Gastrocnemius medialis (tissue), 4 donors: ENCODE measurements around the gene DEFB119. TPM values are rescaled to one million over a fixed set of nuclear protein-coding genes. Genes with fewer than 3 reads are reported as not detected.

ENCODE experiments used
- ATAC-seq, 2 donors: fragments of 150-250 bp; one replicate each; pipeline ENCODE4 v1.9.1; 2016
- DNase-seq, 2 donors: peaks; one replicate each; pipeline ENCODE4 v3.0.0-alpha.2; 2019
- H3K27ac ChIP-seq, 4 donors: fragments of 200-600 bp; sonication (generic); 1 replicate in 1 of 4; 2 replicates in 3 of 4; pipeline ENCODE4 v1.5.1; 2016 to 2018; ENCODE audit warnings: mild to moderate bottlenecking in 2 of 4, moderate library complexity in 1 of 4
- H3K27me3 ChIP-seq, 3 donors: fragments of 200-600 bp; sonication (generic) in 2 of 3; 1 replicate in 1 of 3; 2 replicates in 2 of 3; pipeline versions ENCODE4 v1.5.1 to v1.6.0; 2016 to 2019; ENCODE audit warnings: mild to moderate bottlenecking in 1 of 3, moderate library complexity in 1 of 3
- H3K36me3 ChIP-seq, 2 donors: fragments of 200-600 bp; sonication (generic) in 1 of 2; one replicate each; pipeline ENCODE4 v1.5.1; 2017 to 2018
- H3K4me1 ChIP-seq, 2 donors: fragments of 200-600 bp; sonication (generic) in 1 of 2; one replicate each; pipeline ENCODE4 v1.5.1; 2016 to 2017; ENCODE audit warnings: mild to moderate bottlenecking in 2 of 2
- H3K4me3 ChIP-seq, 4 donors: fragments of 200-600 bp; sonication (generic) in 3 of 4; 1 replicate in 1 of 4; 2 replicates in 3 of 4; pipeline ENCODE4 v1.5.1; 2016 to 2019; ENCODE audit warnings: mild to moderate bottlenecking in 2 of 4
- H3K9me3 ChIP-seq, 3 donors: fragments of 200-600 bp; sonication (generic) in 2 of 3; 1 replicate in 1 of 3; 2 replicates in 2 of 3; pipeline ENCODE4 v1.5.1; 2016 to 2019
- POLR2A ChIP-seq, 2 donors: fragments of 450-650 bp; IDR thresholded peaks; one replicate each; pipeline ENCODE4 v1.6.1; 2017; ENCODE audit warnings: antibody characterized with exemption in 2 of 2, mild to moderate bottlenecking in 2 of 2, moderate library complexity in 2 of 2
- in situ Hi-C, 4 donors: fragments of 200-750 bp; cut with MboI; loops; one replicate each; pipeline versions ENCODE4 v1.15.0 to v1.8.0; 2017; ENCODE audit warnings: low sequenced_read_pairs in 4 of 4
- intact Hi-C: fragments of 100-400 bp; cut with DNase I; formaldehyde crosslinking; loops from one replicate; pipeline ENCODE4 v1.15.1; 2023; ENCODE audit warnings: low total_unique reads
- total RNA-seq, 4 donors: library from RNA; depleted of rRNA; stranded (reverse); fragments of >200 nt; gene quantifications; one replicate each; pipeline versions ENCODE4 v1.1.0 to v1.2.3, GENCODE V29; 2016
- TF ChIP-seq, protein P1 (sequence below), 5 experiments: fragments of 450-650 bp in 3 of 5; fragments of 200-600 bp in 2 of 5; sonication (generic) in 2 of 5; IDR thresholded peaks in 4 of 5; conservative IDR thresholded peaks in 1 of 5; 1 replicate in 4 of 5; 2 replicates in 1 of 5; pipeline ENCODE4 v1.5.1; 2016 to 2019; ENCODE audit warnings: antibody characterized with exemption in 5 of 5, mild to moderate bottlenecking in 3 of 5, moderate library complexity in 3 of 5

The DEFB119 gene
- total RNA-seq, 4 donors from 2014 or later, result not detected

DNA sequence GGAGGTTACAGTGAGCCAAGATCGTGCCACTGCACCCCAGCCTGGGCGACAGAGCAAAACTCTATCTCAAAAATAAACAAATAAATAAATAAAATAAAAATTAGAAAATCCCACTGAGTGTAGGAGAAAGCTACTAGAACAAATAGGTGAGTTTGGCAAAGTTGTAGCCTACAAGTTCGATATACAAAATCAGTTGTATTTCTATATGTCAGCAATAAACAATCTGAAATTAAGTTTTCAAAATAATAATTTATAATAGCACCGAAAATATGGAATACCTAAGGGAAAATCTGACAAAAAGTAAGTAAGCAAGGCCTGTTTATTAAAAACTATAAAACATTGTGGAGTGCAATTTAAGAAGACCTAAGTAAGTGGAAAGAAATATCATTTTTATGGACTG lies 27.1 kb downstream of the DEFB119 start:
- no peak for TF ChIP-seq POLR2A (IDR thresholded peaks at IDR 0.05)
- TF ChIP-seq, protein P1, sequence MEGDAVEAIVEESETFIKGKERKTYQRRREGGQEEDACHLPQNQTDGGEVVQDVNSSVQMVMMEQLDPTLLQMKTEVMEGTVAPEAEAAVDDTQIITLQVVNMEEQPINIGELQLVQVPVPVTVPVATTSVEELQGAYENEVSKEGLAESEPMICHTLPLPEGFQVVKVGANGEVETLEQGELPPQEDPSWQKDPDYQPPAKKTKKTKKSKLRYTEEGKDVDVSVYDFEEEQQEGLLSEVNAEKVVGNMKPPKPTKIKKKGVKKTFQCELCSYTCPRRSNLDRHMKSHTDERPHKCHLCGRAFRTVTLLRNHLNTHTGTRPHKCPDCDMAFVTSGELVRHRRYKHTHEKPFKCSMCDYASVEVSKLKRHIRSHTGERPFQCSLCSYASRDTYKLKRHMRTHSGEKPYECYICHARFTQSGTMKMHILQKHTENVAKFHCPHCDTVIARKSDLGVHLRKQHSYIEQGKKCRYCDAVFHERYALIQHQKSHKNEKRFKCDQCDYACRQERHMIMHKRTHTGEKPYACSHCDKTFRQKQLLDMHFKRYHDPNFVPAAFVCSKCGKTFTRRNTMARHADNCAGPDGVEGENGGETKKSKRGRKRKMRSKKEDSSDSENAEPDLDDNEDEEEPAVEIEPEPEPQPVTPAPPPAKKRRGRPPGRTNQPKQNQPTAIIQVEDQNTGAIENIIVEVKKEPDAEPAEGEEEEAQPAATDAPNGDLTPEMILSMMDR (IDR thresholded peaks at IDR 0.05 in 4 of 5, conservative IDR thresholded peaks at IDR 0.05 in 1 of 5), result no peak
- Histone ChIP-seq H3K4me3 (no peak overlapping the region), H3K4me1 (no peaks in the 10 kb centered on the region), H3K9me3 (no peaks in the 10 kb centered on the region), H3K27me3 (no peaks in the 10 kb centered on the region), H3K36me3 (no peaks in the 10 kb centered on the region), H3K27ac (no peak overlapping the region)
- no peak for DNase-seq
- in situ Hi-C loops (no loop called here), intact Hi-C loops (no loop called here)
- no peak for ATAC-seq

DNA sequence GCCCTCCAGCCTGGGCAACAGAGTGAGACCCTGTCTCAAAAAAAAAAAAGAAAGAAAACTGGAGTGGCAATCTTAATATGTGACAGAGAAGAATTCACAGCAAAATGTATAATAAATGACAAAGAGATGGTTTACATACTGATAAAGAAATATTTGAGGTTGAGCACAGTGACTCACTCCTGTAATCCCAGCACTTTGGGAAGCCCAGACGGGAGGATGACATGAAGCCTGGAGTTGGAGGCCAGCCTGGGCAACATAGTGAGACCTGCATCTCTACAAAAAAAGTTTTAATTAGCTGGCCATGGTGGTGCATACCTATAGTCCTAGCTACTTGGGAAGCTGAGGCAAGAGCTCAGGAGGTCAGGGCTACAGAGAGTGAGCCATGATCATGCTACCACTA lies 34.4 kb downstream of the DEFB119 start:
- in situ Hi-C loops, result no loop called here
- Histone ChIP-seq H3K27ac (no peak overlapping the region), H3K4me3 (no peak overlapping the region), H3K4me1 (no peaks in the 10 kb centered on the region), H3K9me3 (no peaks in the 10 kb centered on the region), H3K27me3 (no peaks in the 10 kb centered on the region), H3K36me3 (no peaks in the 10 kb centered on the region)
- intact Hi-C loops, result no loop called here
- no peak for ATAC-seq
- DNase-seq, result no peak
- TF ChIP-seq, protein P1 (IDR thresholded peaks at IDR 0.05 in 4 of 5, conservative IDR thresholded peaks at IDR 0.05 in 1 of 5), result no peak
- no peak for TF ChIP-seq POLR2A (IDR thresholded peaks at IDR 0.05)

- DNase-seq (no peak), ATAC-seq (no peak)
- H3K9me3 ChIP-seq, result no peaks in the 10 kb centered on the region
- no peaks in the 10 kb centered on the region for H3K36me3 ChIP-seq
- in situ Hi-C loops (no loop called here), intact Hi-C loops (no loop called here)
- no peaks in the 10 kb centered on the region for H3K4me1 ChIP-seq
- H3K27ac ChIP-seq, result no peak overlapping the region
- no peak overlapping the region for H3K4me3 ChIP-seq
- no peak for TF ChIP-seq POLR2A (IDR thresholded peaks at IDR 0.05)
- TF ChIP-seq, protein P1 (IDR thresholded peaks at IDR 0.05 in 4 of 5, conservative IDR thresholded peaks at IDR 0.05 in 1 of 5), result no peak
- H3K27me3 ChIP-seq, result no peaks in the 10 kb centered on the region
Observed at GRCh38 chr20:31341470-31341869, 48.9 kb downstream of the DEFB119 start.

GRCh38 chr20:31330893-31331292 lies 59.5 kb downstream of the DEFB119 start:
- H3K36me3 ChIP-seq, result no peaks in the 10 kb centered on the region
- in situ Hi-C loops (no loop called here), intact Hi-C loops (no loop called here)
- no peak for DNase-seq
- no peak for ATAC-seq
- H3K4me3 ChIP-seq, result no peak overlapping the region
- H3K4me1 ChIP-seq, result no peaks in the 10 kb centered on the region
- TF ChIP-seq, protein P1 (IDR thresholded peaks at IDR 0.05 in 4 of 5, conservative IDR thresholded peaks at IDR 0.05 in 1 of 5), result no peak
- no peak for TF ChIP-seq POLR2A (IDR thresholded peaks at IDR 0.05)
- H3K27me3 ChIP-seq, result no peaks in the 10 kb centered on the region
- H3K27ac ChIP-seq, result no peak overlapping the region
- H3K9me3 ChIP-seq, result no peaks in the 10 kb centered on the region

Other genes with a start within 250 kb of the DEFB119 start
- not detected for gene DEFB115, start 132.9 kb downstream of the DEFB119 start, total RNA-seq
- gene DEFB116, start 82.0 kb downstream of the DEFB119 start, total RNA-seq, result not detected
- not detected for gene DEFB118, start 22.0 kb downstream of the DEFB119 start, total RNA-seq
- not detected for gene DEFB121, start 15.6 kb upstream of the DEFB119 start, total RNA-seq
- gene DEFB123, start 50.0 kb upstream of the DEFB119 start, total RNA-seq, result not detected
- not detected for gene DEFB124, start 84.5 kb upstream of the DEFB119 start, total RNA-seq
- gene REM1, start 84.7 kb upstream of the DEFB119 start, total RNA-seq, result 1 to 10 TPM in 3 of 4 donors, under 1 TPM in 1; 0.87 to 7.5 (median 1.2) TPM
- gene HM13, start 123.9 kb upstream of the DEFB119 start, total RNA-seq, result 10 to 100 TPM; 22.7 to 31.0 (median 26.4) TPM
- 100 to 1,000 TPM; 115 to 206 (median 148) TPM for gene ID1, start 214.7 kb upstream of the DEFB119 start, total RNA-seq
- gene COX4I2, start 247.3 kb upstream of the DEFB119 start, total RNA-seq, result 10 to 100 TPM in 1 of 4 donors, 1 to 10 TPM in 3; 3.9 to 10.4 (median 4.3) TPM